ENCODE measurements around the gene MAPK8IP3. TPM values are rescaled to one million over a fixed set of nuclear protein-coding genes. Genes with fewer than 3 reads are reported as not detected.
A peak's percentile ranks its signal among the peaks of the same experiment; 100 is the strongest.

Gene MAPK8IP3
- total RNA-seq, 1 experiment from 2014 or later, result 72.3 TPM

DNA sequence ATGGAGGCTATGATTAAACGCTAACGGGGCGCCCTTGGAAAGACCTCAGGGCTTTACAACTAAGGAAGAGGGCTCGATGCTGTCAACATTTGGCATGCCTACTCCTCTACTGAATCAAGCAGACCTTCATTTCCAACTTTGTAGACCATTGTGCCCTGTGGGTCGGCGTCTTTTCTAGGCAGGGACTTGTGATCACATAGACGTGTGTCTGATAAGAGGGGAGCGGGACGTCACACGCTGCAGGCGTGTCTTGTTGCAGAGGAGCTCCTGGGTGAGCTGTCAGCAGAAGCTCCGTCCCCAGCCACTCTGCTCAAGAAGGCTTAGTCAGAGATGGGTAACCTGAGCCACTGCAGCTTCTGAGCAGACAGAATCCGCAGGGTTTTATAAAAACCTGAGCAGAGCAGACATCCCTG, 2.8 kb downstream of the MAPK8IP3 start:
- peaks cover 30% of the 10 kb centered on the region for H3K4me1 Mint-ChIP-seq
- no peak overlapping the region for H3K4me3 Mint-ChIP-seq
- ATAC-seq (no peak), DNase-seq (ENCODE audit: low spot score) (no peak)
- POLR2A ChIA-PET, result no interaction called here
- H3K36me3 Mint-ChIP-seq, result no peaks in the 10 kb centered on the region
- peak overlapping the region; percentile 53; the same call in 1 of the 2 replicates for H3K27ac Mint-ChIP-seq
- H3K27me3 Mint-ChIP-seq (ENCODE audit: low read depth), result no peaks in the 10 kb centered on the region
- TF ChIP-seq ZNF121 (CRISPR knock-in tag; IDR thresholded peaks at IDR 0.05) (no peak), JUN (CRISPR knock-in tag; IDR thresholded peaks at IDR 0.05) (no peak), ZNF232 (CRISPR knock-in tag; IDR thresholded peaks at IDR 0.05) (no peak), ZNF396 (CRISPR knock-in tag; IDR thresholded peaks at IDR 0.05; ENCODE audit: borderline replicate concordance) (no peak), HMGA2 (CRISPR knock-in tag; IDR thresholded peaks at IDR 0.05) (no peak), ATF1 (CRISPR knock-in tag; IDR thresholded peaks at IDR 0.05) (no peak), ZNF263 (CRISPR knock-in tag; IDR thresholded peaks at IDR 0.05; ENCODE audit: low read depth) (no peak), OVOL2 (CRISPR knock-in tag; IDR thresholded peaks at IDR 0.05; ENCODE audit: borderline replicate concordance) (no peak)
- TF ChIP-seq, protein P1, sequence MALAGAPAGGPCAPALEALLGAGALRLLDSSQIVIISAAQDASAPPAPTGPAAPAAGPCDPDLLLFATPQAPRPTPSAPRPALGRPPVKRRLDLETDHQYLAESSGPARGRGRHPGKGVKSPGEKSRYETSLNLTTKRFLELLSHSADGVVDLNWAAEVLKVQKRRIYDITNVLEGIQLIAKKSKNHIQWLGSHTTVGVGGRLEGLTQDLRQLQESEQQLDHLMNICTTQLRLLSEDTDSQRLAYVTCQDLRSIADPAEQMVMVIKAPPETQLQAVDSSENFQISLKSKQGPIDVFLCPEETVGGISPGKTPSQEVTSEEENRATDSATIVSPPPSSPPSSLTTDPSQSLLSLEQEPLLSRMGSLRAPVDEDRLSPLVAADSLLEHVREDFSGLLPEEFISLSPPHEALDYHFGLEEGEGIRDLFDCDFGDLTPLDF (CRISPR knock-in tag; IDR thresholded peaks at IDR 0.05), result no peak
- TF ChIP-seq, protein P2, sequence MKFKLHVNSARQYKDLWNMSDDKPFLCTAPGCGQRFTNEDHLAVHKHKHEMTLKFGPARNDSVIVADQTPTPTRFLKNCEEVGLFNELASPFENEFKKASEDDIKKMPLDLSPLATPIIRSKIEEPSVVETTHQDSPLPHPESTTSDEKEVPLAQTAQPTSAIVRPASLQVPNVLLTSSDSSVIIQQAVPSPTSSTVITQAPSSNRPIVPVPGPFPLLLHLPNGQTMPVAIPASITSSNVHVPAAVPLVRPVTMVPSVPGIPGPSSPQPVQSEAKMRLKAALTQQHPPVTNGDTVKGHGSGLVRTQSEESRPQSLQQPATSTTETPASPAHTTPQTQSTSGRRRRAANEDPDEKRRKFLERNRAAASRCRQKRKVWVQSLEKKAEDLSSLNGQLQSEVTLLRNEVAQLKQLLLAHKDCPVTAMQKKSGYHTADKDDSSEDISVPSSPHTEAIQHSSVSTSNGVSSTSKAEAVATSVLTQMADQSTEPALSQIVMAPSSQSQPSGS (CRISPR knock-in tag; IDR thresholded peaks at IDR 0.05; ENCODE audit: borderline replicate concordance, low read depth), result no peak
- TF ChIP-seq, protein P3, sequence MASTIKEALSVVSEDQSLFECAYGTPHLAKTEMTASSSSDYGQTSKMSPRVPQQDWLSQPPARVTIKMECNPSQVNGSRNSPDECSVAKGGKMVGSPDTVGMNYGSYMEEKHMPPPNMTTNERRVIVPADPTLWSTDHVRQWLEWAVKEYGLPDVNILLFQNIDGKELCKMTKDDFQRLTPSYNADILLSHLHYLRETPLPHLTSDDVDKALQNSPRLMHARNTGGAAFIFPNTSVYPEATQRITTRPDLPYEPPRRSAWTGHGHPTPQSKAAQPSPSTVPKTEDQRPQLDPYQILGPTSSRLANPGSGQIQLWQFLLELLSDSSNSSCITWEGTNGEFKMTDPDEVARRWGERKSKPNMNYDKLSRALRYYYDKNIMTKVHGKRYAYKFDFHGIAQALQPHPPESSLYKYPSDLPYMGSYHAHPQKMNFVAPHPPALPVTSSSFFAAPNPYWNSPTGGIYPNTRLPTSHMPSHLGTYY (CRISPR knock-in tag; IDR thresholded peaks at IDR 0.05), result no peak
- TF ChIP-seq, protein P4, sequence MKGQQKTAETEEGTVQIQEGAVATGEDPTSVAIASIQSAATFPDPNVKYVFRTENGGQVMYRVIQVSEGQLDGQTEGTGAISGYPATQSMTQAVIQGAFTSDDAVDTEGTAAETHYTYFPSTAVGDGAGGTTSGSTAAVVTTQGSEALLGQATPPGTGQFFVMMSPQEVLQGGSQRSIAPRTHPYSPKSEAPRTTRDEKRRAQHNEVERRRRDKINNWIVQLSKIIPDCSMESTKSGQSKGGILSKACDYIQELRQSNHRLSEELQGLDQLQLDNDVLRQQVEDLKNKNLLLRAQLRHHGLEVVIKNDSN (CRISPR knock-in tag; IDR thresholded peaks at IDR 0.05), result no peak
- TF ChIP-seq, protein P5, sequence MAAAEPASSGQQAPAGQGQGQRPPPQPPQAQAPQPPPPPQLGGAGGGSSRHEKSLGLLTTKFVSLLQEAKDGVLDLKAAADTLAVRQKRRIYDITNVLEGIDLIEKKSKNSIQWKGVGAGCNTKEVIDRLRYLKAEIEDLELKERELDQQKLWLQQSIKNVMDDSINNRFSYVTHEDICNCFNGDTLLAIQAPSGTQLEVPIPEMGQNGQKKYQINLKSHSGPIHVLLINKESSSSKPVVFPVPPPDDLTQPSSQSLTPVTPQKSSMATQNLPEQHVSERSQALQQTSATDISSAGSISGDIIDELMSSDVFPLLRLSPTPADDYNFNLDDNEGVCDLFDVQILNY (CRISPR knock-in tag; IDR thresholded peaks at IDR 0.05), result no peak
- CTCF ChIA-PET, result interaction anchor here (1.6 kb wide), 1 partner anchor 55 kb away, joined by 5 read pairs; no protein-coding TSS in a partner anchor
- no peaks in the 10 kb centered on the region for H3K9me3 Mint-ChIP-seq

DNA sequence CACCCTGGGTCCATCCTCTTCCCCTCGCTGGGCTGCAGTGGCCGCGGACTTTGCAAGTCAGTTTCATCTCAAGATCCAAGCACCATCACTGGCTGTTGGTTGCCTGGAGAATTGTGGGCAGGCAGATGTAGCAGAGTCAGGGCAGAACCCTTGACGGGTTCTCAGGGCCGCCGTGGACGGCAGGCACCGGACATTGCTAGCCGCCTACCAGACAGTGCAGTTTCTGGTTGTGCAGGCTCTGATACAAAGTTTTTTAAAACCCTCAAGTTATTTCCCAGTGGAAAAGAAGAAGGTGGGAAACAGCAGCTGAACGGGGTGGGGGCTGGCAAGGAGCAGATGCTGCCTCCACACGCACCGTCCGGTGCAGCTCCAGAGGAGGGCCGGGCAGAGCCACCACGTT, 3.4 kb downstream of the MAPK8IP3 start:
- no peaks in the 10 kb centered on the region for H3K9me3 Mint-ChIP-seq
- peaks cover 35% of the 10 kb centered on the region for H3K4me1 Mint-ChIP-seq
- CTCF ChIA-PET, result no interaction called here
- DNase-seq (ENCODE audit: low spot score) (no peak), ATAC-seq (no peak)
- H3K36me3 Mint-ChIP-seq, result no peaks in the 10 kb centered on the region
- no peak overlapping the region for H3K27ac Mint-ChIP-seq
- H3K4me3 Mint-ChIP-seq, result no peak overlapping the region
- H3K27me3 Mint-ChIP-seq (ENCODE audit: low read depth), result no peaks in the 10 kb centered on the region
- POLR2A ChIA-PET, result no interaction called here
- TF ChIP-seq, protein P6, sequence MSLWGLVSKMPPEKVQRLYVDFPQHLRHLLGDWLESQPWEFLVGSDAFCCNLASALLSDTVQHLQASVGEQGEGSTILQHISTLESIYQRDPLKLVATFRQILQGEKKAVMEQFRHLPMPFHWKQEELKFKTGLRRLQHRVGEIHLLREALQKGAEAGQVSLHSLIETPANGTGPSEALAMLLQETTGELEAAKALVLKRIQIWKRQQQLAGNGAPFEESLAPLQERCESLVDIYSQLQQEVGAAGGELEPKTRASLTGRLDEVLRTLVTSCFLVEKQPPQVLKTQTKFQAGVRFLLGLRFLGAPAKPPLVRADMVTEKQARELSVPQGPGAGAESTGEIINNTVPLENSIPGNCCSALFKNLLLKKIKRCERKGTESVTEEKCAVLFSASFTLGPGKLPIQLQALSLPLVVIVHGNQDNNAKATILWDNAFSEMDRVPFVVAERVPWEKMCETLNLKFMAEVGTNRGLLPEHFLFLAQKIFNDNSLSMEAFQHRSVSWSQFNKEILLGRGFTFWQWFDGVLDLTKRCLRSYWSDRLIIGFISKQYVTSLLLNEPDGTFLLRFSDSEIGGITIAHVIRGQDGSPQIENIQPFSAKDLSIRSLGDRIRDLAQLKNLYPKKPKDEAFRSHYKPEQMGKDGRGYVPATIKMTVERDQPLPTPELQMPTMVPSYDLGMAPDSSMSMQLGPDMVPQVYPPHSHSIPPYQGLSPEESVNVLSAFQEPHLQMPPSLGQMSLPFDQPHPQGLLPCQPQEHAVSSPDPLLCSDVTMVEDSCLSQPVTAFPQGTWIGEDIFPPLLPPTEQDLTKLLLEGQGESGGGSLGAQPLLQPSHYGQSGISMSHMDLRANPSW (CRISPR knock-in tag; conservative IDR thresholded peaks at IDR 0.05; ENCODE audit: low read depth), result no peak
- TF ChIP-seq ZNF416 (CRISPR knock-in tag; IDR thresholded peaks at IDR 0.05) (no peak), PRRX2 (CRISPR knock-in tag; IDR thresholded peaks at IDR 0.05) (no peak), SMAD3 (CRISPR knock-in tag; IDR thresholded peaks at IDR 0.05; ENCODE audit: borderline replicate concordance) (no peak), GTF2I (CRISPR knock-in tag; conservative IDR thresholded peaks at IDR 0.05) (no peak), FOXK1 (CRISPR knock-in tag; IDR thresholded peaks at IDR 0.05) (no peak), TEAD4 (CRISPR knock-in tag; IDR thresholded peaks at IDR 0.05) (no peak), TP53 (CRISPR knock-in tag; IDR thresholded peaks at IDR 0.05) (no peak)
- TF ChIP-seq, protein P7, sequence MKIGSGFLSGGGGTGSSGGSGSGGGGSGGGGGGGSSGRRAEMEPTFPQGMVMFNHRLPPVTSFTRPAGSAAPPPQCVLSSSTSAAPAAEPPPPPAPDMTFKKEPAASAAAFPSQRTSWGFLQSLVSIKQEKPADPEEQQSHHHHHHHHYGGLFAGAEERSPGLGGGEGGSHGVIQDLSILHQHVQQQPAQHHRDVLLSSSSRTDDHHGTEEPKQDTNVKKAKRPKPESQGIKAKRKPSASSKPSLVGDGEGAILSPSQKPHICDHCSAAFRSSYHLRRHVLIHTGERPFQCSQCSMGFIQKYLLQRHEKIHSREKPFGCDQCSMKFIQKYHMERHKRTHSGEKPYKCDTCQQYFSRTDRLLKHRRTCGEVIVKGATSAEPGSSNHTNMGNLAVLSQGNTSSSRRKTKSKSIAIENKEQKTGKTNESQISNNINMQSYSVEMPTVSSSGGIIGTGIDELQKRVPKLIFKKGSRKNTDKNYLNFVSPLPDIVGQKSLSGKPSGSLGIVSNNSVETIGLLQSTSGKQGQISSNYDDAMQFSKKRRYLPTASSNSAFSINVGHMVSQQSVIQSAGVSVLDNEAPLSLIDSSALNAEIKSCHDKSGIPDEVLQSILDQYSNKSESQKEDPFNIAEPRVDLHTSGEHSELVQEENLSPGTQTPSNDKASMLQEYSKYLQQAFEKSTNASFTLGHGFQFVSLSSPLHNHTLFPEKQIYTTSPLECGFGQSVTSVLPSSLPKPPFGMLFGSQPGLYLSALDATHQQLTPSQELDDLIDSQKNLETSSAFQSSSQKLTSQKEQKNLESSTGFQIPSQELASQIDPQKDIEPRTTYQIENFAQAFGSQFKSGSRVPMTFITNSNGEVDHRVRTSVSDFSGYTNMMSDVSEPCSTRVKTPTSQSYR (CRISPR knock-in tag; IDR thresholded peaks at IDR 0.05), result no peak
- TF ChIP-seq, protein P8, sequence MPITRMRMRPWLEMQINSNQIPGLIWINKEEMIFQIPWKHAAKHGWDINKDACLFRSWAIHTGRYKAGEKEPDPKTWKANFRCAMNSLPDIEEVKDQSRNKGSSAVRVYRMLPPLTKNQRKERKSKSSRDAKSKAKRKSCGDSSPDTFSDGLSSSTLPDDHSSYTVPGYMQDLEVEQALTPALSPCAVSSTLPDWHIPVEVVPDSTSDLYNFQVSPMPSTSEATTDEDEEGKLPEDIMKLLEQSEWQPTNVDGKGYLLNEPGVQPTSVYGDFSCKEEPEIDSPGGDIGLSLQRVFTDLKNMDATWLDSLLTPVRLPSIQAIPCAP (CRISPR knock-in tag; IDR thresholded peaks at IDR 0.05), result no peak
